ENCODE data around the gene DDX41. TPM values are rescaled to one million over a fixed set of nuclear protein-coding genes. Genes with fewer than 3 reads are reported as not detected.

Gene DDX41
- total RNA-seq, 1 donor from 2014 or later, result 157 TPM

GRCh38 chr5:177529247-177530203 lies 12.8 kb upstream of the DDX41 start:
- no peaks in the 10 kb centered on the region for H3K9me3 Mint-ChIP-seq
- peak overlapping the region; percentile 23 for H3K27ac Mint-ChIP-seq
- DNase-seq, result no peak
- H3K4me3 Mint-ChIP-seq, result no peak overlapping the region
- intact Hi-C loops (cut with micrococcal nuclease), result no loop called here
- no peaks in the 10 kb centered on the region for H3K4me1 Mint-ChIP-seq
- H3K27me3 Mint-ChIP-seq, result no peaks in the 10 kb centered on the region
- peaks cover 23% of the 10 kb centered on the region for H3K36me3 Mint-ChIP-seq (ENCODE audit: low read depth)

GRCh38 chr5:177528631-177529030 lies 11.9 kb upstream of the DDX41 start:
- peaks cover 20% of the 10 kb centered on the region for H3K36me3 Mint-ChIP-seq (ENCODE audit: low read depth)
- no peaks in the 10 kb centered on the region for H3K27me3 Mint-ChIP-seq
- intact Hi-C loops (cut with micrococcal nuclease), result no loop called here
- no peak for DNase-seq
- no peak overlapping the region for H3K27ac Mint-ChIP-seq
- H3K4me1 Mint-ChIP-seq, result no peaks in the 10 kb centered on the region
- no peaks in the 10 kb centered on the region for H3K9me3 Mint-ChIP-seq
- H3K4me3 Mint-ChIP-seq, result no peak overlapping the region

GRCh38 chr5:177527595-177527994 lies 10.8 kb upstream of the DDX41 start:
- Mint-ChIP-seq H3K27me3 (no peaks in the 10 kb centered on the region), H3K4me3 (no peak overlapping the region), H3K27ac (no peak overlapping the region), H3K36me3 (ENCODE audit: low read depth) (peaks cover 17% of the 10 kb centered on the region), H3K9me3 (no peaks in the 10 kb centered on the region), H3K4me1 (no peaks in the 10 kb centered on the region)
- no peak for DNase-seq
- intact Hi-C loops (cut with micrococcal nuclease), result no loop called here

- DNase-seq, result no peak
- intact Hi-C loops (cut with micrococcal nuclease), result no loop called here
- H3K36me3 Mint-ChIP-seq (ENCODE audit: low read depth), result peaks cover 13% of the 10 kb centered on the region
- no peak overlapping the region for H3K4me3 Mint-ChIP-seq
- H3K27me3 Mint-ChIP-seq, result no peaks in the 10 kb centered on the region
- H3K4me1 Mint-ChIP-seq, result no peaks in the 10 kb centered on the region
- no peak overlapping the region for H3K27ac Mint-ChIP-seq
- H3K9me3 Mint-ChIP-seq, result no peaks in the 10 kb centered on the region
These were observed 10.0 kb upstream of the DDX41 start for GRCh38 chr5:177526791-177527190.

- no peaks in the 10 kb centered on the region for H3K9me3 Mint-ChIP-seq
- H3K4me3 Mint-ChIP-seq, result no peak overlapping the region
- peaks cover 4% of the 10 kb centered on the region for H3K4me1 Mint-ChIP-seq
- intact Hi-C loops (cut with micrococcal nuclease), result no loop called here
- H3K27ac Mint-ChIP-seq, result no peak overlapping the region
- no peaks in the 10 kb centered on the region for H3K27me3 Mint-ChIP-seq
- no peak for DNase-seq
- peaks cover 16% of the 10 kb centered on the region for H3K36me3 Mint-ChIP-seq (ENCODE audit: low read depth)
These were observed 9.4 kb upstream of the DDX41 start for GRCh38 chr5:177526191-177526590.

GRCh38 chr5:177524941-177525655 lies 8.3 kb upstream of the DDX41 start:
- intact Hi-C loops (cut with micrococcal nuclease), result no loop called here
- Mint-ChIP-seq H3K9me3 (no peaks in the 10 kb centered on the region), H3K4me3 (no peak overlapping the region), H3K27ac (no peak overlapping the region), H3K4me1 (peaks cover 9% of the 10 kb centered on the region), H3K27me3 (no peaks in the 10 kb centered on the region), H3K36me3 (ENCODE audit: low read depth) (peaks cover 19% of the 10 kb centered on the region)
- DNase-seq, result no peak

- Mint-ChIP-seq H3K27me3 (no peaks in the 10 kb centered on the region), H3K9me3 (no peaks in the 10 kb centered on the region), H3K4me1 (peaks cover 9% of the 10 kb centered on the region), H3K27ac (no peak overlapping the region), H3K4me3 (no peak overlapping the region), H3K36me3 (ENCODE audit: low read depth) (peaks cover 19% of the 10 kb centered on the region)
- intact Hi-C loops (cut with micrococcal nuclease), result no loop called here
- DNase-seq, result no peak
These were observed 7.8 kb upstream of the DDX41 start for GRCh38 chr5:177524539-177524900.

- H3K27me3 Mint-ChIP-seq, result no peaks in the 10 kb centered on the region
- peaks cover 19% of the 10 kb centered on the region for H3K36me3 Mint-ChIP-seq (ENCODE audit: low read depth)
- intact Hi-C loops (cut with micrococcal nuclease), result no loop called here
- DNase-seq, result no peak
- no peaks in the 10 kb centered on the region for H3K9me3 Mint-ChIP-seq
- H3K4me1 Mint-ChIP-seq, result peaks cover 9% of the 10 kb centered on the region
- no peak overlapping the region for H3K27ac Mint-ChIP-seq
- H3K4me3 Mint-ChIP-seq, result no peak overlapping the region
These were observed 7.2 kb upstream of the DDX41 start for GRCh38 chr5:177523711-177524538.

GRCh38 chr5:177520916-177521513 lies 4.3 kb upstream of the DDX41 start:
- no peaks in the 10 kb centered on the region for H3K9me3 Mint-ChIP-seq
- H3K27me3 Mint-ChIP-seq, result no peaks in the 10 kb centered on the region
- no peak for DNase-seq
- peaks cover 19% of the 10 kb centered on the region for H3K4me1 Mint-ChIP-seq
- no peak overlapping the region for H3K4me3 Mint-ChIP-seq
- peak overlapping the region; percentile 26 for H3K27ac Mint-ChIP-seq
- intact Hi-C loops (cut with micrococcal nuclease), result no loop called here
- H3K36me3 Mint-ChIP-seq (ENCODE audit: low read depth), result peaks cover 31% of the 10 kb centered on the region

- intact Hi-C loops (cut with micrococcal nuclease), result no loop called here
- no peak for DNase-seq
- H3K9me3 Mint-ChIP-seq, result no peaks in the 10 kb centered on the region
- H3K4me1 Mint-ChIP-seq, result peaks cover 25% of the 10 kb centered on the region
- H3K36me3 Mint-ChIP-seq (ENCODE audit: low read depth), result peaks cover 33% of the 10 kb centered on the region
- H3K27ac Mint-ChIP-seq, result no peak overlapping the region
- no peaks in the 10 kb centered on the region for H3K27me3 Mint-ChIP-seq
- no peak overlapping the region for H3K4me3 Mint-ChIP-seq
These were observed 3.5 kb upstream of the DDX41 start for GRCh38 chr5:177520271-177520670.

GRCh38 chr5:177519463-177520235 lies 2.9 kb upstream of the DDX41 start:
- intact Hi-C loops (cut with micrococcal nuclease), result loop anchor here (5.0 kb wide), 2 partner anchors 33 to 387 kb away; partner anchors contain the start of genes FAM193B and NSD1

GRCh38 chr5:177515580-177515979 lies 1.2 kb downstream of the DDX41 start:
- H3K27me3 Mint-ChIP-seq, result no peaks in the 10 kb centered on the region
- H3K36me3 Mint-ChIP-seq (ENCODE audit: low read depth), result peaks cover 58% of the 10 kb centered on the region
- peak overlapping the region; percentile 91 for H3K4me3 Mint-ChIP-seq
- H3K9me3 Mint-ChIP-seq, result no peaks in the 10 kb centered on the region
- no peak for DNase-seq
- peaks cover 26% of the 10 kb centered on the region for H3K4me1 Mint-ChIP-seq
- H3K27ac Mint-ChIP-seq, result peak overlapping the region; percentile 92
- intact Hi-C loops (cut with micrococcal nuclease), result loop anchor here (5.0 kb wide), 2 partner anchors 37 to 383 kb away; partner anchors contain the start of genes FAM193B and NSD1

More at GRCh38 chr5:177519463-177520235, 2.9 kb upstream of the DDX41 start:
- H3K36me3 Mint-ChIP-seq (ENCODE audit: low read depth), result peaks cover 34% of the 10 kb centered on the region
- no peak overlapping the region for H3K4me3 Mint-ChIP-seq
- peaks cover 28% of the 10 kb centered on the region for H3K4me1 Mint-ChIP-seq
- DNase-seq, result no peak
- no peak overlapping the region for H3K27ac Mint-ChIP-seq
- no peaks in the 10 kb centered on the region for H3K9me3 Mint-ChIP-seq
- H3K27me3 Mint-ChIP-seq, result no peaks in the 10 kb centered on the region

GRCh38 chr5:177514541-177514940 lies 2.2 kb downstream of the DDX41 start:
- Mint-ChIP-seq H3K27me3 (no peaks in the 10 kb centered on the region), H3K9me3 (no peaks in the 10 kb centered on the region), H3K4me1 (peaks cover 23% of the 10 kb centered on the region), H3K36me3 (ENCODE audit: low read depth) (peaks cover 56% of the 10 kb centered on the region), H3K4me3 (peak overlapping the region; percentile 91), H3K27ac (no peak overlapping the region)
- no peak for DNase-seq
- intact Hi-C loops (cut with micrococcal nuclease), result no loop called here
